ENCODE data around the gene TPRKB.
"Not testable (repeated sequence)": the region's sequence is repeated elsewhere in the genome, so short reads cannot be mapped to it uniquely, and the experiment has no call there.

Gene TPRKB

GRCh38 chr2:73736378-73736777 lies 767 bp downstream of the TPRKB start:
- no peak for DNase-seq

GRCh38 chr2:73730810-73731209 lies 6.3 kb downstream of the TPRKB start:
- DNase-seq = no peak

GRCh38 chr2:73728711-73729110 lies 8.4 kb downstream of the TPRKB start:
- DNase-seq = no peak

GRCh38 chr2:73728043-73728442 lies 9.1 kb downstream of the TPRKB start:
- DNase-seq = no peak

GRCh38 chr2:73726657-73727056 lies 10.5 kb downstream of the TPRKB start:
- not testable (repeated sequence) for DNase-seq

GRCh38 chr2:73718851-73719621 lies 18.1 kb downstream of the TPRKB start:
- no peak for DNase-seq

GRCh38 chr2:73718421-73718820 lies 18.7 kb downstream of the TPRKB start:
- no peak for DNase-seq

GRCh38 chr2:73717695-73718094 lies 19.4 kb downstream of the TPRKB start:
- not testable (repeated sequence) for DNase-seq

- no peak for DNase-seq
Measured at GRCh38 chr2:73717251-73717606, 19.9 kb downstream of the TPRKB start.

GRCh38 chr2:73716543-73717250 lies 20.4 kb downstream of the TPRKB start:
- no peak for DNase-seq

GRCh38 chr2:73714091-73714490 lies 23.1 kb downstream of the TPRKB start:
- no peak for DNase-seq

GRCh38 chr2:73708527-73708926 lies 28.6 kb downstream of the TPRKB start:
- DNase-seq = no peak

- no peak for DNase-seq
Measured at GRCh38 chr2:73707636-73708035, 29.5 kb downstream of the TPRKB start.

GRCh38 chr2:73707058-73707457 lies 30.1 kb downstream of the TPRKB start:
- DNase-seq = no peak

- DNase-seq = no peak
Measured at GRCh38 chr2:73705091-73705490, 32.1 kb downstream of the TPRKB start.

- DNase-seq = no peak
Measured at GRCh38 chr2:73704285-73704684, 32.9 kb downstream of the TPRKB start.

- no peak for DNase-seq
Measured at GRCh38 chr2:73703675-73704074, 33.5 kb downstream of the TPRKB start.

- DNase-seq = not testable (repeated sequence)
Measured at GRCh38 chr2:73702852-73703493, 34.2 kb downstream of the TPRKB start.

GRCh38 chr2:73701968-73702665 lies 35.0 kb downstream of the TPRKB start:
- no peak for DNase-seq

- DNase-seq = not testable (repeated sequence)
Measured at GRCh38 chr2:73701448-73701765, 35.7 kb downstream of the TPRKB start.

- no peak for DNase-seq
Measured at GRCh38 chr2:73700661-73701447, 36.3 kb downstream of the TPRKB start.

- no peak for DNase-seq
Measured at GRCh38 chr2:73700131-73700611, 37.0 kb downstream of the TPRKB start.

- DNase-seq = no peak
Measured at GRCh38 chr2:73699437-73699836, 37.7 kb downstream of the TPRKB start.

Measured in activated CD4-positive, alpha-beta T cell treated with anti-CD3 and anti-CD28 coated beads for 48 hours (primary cell).